CD4-positive, alpha-beta T cell treated with Interleukin-15 for 4 hours (primary cell): ENCODE measurements around the gene ASPHD1.
"Not testable (repeated sequence)": the region's sequence is repeated elsewhere in the genome, so short reads cannot be mapped to it uniquely, and the experiment has no call there.

Experiments
- DNase-seq: peaks from one replicate; pipeline ENCODE4 v3.0.0-alpha.2; 2020; ENCODE audit warnings: low spot score

ASPHD1 gene

GRCh38 chr16:29877266-29877961 is 22.9 kb upstream of the ASPHD1 start:
- peak; percentile 29 for DNase-seq

DNA sequence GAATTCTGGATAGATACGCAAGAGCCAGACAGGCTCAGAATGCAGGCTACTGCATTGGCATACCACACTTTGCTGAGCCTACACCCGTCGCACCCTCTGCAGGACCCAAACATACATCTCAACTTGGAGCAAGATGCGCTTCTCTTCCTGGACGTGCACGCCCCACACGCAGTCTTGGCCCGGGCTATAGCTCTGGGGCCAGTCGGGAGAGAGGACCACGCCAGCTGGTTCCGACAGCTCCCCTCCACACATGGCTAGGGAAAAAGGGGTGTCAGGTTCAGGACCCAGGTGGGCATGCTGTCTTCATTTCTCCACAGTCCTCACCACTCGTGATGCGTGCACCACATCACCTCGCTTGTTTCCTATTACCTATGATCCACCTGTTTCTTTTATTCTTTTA is 22.1 kb upstream of the ASPHD1 start:
- DNase-seq, result no peak

- no peak for DNase-seq
Measured at GRCh38 chr16:29881050-29881449, 19.2 kb upstream of the ASPHD1 start.

DNA sequence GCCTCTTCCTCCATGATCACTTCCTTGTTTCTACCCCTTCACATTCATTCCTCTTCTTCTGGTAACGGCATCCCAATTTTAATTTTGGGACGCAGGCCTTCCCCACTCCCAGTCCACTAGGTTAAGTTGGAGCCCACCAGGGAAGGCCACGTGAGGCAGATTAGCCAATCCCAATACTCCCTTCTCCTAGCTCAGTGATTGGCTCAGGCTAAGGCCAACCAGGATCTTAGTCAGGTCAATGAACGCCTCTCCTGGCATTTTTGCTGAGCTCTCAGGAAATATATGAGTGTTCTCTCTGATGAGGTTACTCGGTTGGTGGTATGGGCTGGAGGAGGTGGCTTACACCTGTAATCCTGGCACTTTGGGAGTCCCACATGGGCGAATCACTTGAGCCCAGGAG is 16.3 kb upstream of the ASPHD1 start:
- no peak for DNase-seq

DNA sequence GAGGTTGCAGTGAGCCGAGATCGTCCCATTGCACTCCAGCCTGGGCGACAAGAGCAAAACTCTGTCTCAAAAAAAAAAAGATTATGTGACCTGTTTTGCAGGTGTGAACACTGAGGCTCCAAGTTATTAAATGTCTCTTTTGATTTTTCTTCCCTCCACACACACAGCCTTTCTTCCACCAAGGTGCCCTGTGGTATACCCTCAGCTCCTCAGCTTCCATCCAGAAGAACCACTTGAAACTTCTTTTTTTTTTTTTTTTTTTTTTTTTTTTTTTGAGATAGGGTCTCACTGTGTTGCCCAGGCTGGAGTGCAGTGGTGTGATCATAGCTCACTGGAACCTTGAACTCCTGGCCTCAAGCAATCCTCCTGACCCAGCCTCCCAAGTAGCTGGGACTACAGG is 10.9 kb upstream of the ASPHD1 start:
- DNase-seq, result not testable (repeated sequence)

GRCh38 chr16:29891525-29892457 is 8.5 kb upstream of the ASPHD1 start:
- DNase-seq, result no peak

GRCh38 chr16:29892458-29892813 is 7.9 kb upstream of the ASPHD1 start:
- no peak for DNase-seq

- no peak for DNase-seq
Measured at GRCh38 chr16:29893553-29893952, 6.7 kb upstream of the ASPHD1 start.

DNA sequence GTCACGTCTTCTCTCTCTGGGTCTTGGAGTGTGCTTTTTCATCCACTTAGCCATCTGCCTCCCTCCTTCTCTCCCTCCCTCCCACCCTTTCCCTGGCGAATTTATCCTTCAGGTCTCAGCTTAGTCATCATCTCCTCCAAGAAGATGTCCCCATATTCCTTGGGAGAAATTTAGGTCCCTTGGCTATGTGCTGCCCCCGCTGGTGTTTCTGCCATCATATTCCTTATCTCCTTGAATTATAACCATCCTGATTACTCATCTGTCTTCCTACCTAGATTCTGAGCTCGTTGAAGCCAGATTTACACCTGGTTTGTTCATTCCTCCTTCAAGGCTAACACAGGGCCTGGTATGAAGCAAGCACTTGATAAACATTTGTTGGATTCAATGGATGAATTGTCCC is 5.9 kb upstream of the ASPHD1 start:
- DNase-seq, result no peak

GRCh38 chr16:29896841-29897240 is 3.4 kb upstream of the ASPHD1 start:
- DNase-seq, result no peak

DNA sequence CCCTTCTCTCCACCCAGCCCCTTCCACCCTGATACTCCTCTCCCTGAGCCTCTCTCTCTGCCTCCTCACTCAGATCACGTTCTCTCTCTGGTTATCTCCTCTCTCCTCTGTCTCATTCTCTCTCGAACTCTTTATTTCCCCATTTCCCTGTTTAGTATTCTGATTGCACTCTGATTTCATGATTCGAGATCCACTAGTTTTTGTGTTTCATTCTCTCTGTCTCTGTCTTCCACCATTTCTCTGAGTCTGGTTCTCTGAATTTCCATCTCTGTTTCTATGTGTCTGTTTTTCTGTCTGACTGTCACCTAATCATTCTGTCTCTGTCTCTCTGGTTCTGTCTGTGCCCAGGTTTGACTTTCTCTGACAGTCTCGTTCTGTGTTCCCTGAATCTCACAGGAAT is 3.0 kb upstream of the ASPHD1 start:
- no peak for DNase-seq

DNA sequence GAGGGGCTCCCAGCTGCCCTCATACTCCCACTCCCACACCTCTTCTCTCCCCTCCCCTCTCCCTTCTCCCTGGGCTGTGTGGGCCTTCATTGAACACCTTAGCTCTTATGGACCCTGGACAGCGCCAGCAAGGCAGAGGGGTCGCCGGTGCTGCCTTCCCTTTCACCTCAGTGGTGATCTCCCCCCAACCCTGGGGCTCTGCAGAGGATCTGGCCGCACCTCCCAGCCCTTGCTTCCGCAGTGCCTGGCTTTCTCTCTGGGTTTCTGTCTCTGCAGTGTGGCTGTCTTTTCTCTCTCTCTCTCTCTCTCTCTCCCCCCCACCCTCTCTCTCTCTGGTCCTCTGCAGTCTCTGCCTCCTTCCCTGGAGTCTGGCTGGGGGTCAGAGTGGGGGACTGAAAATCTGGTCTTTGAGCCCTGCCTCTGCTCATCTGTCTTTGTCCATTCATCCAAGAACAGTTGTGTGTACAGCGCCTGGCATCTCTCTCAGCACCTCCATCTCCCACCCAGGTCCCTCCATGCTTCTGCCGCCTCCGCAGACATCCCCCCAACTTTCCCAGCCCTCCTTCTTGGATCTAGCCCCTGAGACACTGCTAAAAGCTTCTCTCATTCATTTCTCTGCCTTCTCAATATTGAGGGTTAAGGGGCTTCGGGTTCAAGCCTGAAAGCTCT is 2.0 kb upstream of the ASPHD1 start:
- no peak for DNase-seq

DNA sequence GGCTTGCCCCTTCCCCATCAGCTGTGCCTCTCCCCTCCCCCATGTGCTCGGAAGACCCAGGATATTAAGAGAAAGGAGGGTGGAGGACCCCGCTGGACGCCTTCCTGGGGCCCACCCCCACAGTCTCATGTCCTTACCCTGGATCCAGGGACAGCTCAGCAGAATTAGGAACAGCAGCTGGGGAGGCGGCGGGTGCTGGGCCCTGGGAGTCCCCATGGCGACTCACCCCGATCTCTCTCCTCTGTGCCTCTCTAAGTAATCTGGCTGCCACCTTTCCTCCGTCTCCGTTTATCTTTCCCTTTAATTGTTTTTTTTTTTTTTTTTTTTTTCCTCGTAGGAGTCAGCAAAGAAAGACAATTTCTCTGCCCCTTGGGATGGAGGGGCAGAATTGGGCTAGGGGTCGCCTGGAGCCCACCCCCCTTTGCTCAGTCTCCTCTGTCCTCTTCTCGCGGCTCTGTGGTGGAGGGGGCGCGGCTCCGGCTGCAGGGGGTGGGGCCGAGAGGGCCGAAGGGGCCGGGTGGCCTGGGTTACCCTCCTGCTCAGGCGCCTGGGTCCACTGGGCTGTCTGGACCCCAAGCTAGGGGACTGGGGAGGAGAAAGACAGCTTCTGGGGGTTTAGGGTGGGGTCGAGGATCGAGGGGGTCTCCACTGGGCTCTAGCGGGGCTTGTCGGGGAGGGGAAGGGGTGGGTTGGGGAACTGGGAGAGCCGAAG is 1.3 kb upstream of the ASPHD1 start:
- no peak for DNase-seq

GRCh38 chr16:29899516-29900101 is 679 bp upstream of the ASPHD1 start, which contains the start of gene SEZ6L2:
Gene SEZ6L2, minus strand, starts transcription at chr16:29899550. Its CDS starts 531 bp downstream, at chr16:29899019.
- DNase-seq, result no peak

GRCh38 chr16:29900888-29901606 is 759 bp downstream of the ASPHD1 start:
- no peak for DNase-seq

- no peak for DNase-seq
Measured at GRCh38 chr16:29901607-29901945, 1.3 kb downstream of the ASPHD1 start.

DNA sequence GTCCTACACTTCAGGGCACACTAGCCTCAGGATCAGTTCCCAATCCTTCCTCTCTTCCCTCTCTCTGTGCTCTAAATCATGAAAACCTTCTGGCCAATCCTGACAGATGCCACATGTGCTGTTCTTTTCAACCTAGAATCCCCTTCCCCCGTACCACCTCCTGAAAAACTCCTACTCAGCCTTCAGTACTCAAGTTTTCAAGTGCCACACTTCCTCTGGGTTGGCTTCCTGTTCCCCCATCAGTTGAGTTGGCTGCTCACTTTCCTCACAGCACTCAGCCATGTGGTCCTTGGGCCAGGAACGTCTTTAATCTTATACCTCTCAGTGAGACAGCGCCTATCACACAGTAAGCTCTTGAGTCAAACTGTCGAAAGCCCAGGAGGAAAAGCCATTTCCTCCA is 3.3 kb downstream of the ASPHD1 start:
- DNase-seq, result no peak

GRCh38 chr16:29904947-29905346 is 4.7 kb downstream of the ASPHD1 start:
- DNase-seq, result no peak

- no peak for DNase-seq
Measured at GRCh38 chr16:29905668-29906067, 5.4 kb downstream of the ASPHD1 start.

DNA sequence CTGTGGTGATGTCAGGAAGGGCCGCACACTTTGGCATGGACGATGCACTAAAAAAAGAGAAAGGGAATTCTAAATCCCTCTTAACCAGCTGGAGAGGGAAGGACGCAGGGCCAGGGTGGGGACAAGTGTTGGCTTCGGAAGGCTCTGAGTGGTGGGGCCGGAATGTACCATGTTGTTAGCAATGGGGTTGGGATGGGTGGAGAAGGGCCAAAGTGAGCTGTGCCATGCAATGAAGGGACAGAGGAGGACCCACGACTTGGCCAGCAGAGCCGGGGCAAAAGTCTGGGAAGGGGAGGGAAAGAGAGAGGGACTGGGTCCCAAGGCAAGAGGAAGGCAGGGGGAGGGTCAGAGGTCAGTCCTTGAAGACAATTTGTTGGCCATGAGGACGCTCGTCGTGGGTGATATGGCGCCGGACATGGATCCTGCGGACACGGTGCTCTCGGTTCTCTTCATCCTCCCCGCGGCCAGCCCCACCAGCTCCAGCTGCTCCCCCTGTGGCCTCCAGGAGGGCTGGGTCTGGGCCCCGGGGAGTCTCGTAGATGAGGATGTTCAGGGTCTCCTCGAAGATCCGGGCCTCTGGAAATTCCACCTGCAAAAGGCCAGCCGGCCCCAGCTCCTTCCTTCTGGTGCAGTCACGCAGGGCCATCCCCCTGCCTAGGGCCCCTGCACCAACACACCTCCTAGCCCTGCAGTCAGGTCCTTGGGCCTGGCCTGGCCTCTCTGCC is 6.4 kb downstream of the ASPHD1 start:
- no peak for DNase-seq

GRCh38 chr16:29907973-29908372 is 7.7 kb downstream of the ASPHD1 start:
- no peak for DNase-seq
